ENCODE results near the gene DDX31. TPM values are rescaled to one million over a fixed set of nuclear protein-coding genes. Genes with fewer than 3 reads are reported as not detected.

The DDX31 gene
- total RNA-seq, 2 experiments from 2014 or later, result 20.9 to 22.8 TPM

- intact Hi-C loops (cut with micrococcal nuclease), result no loop called here
- no peak for ATAC-seq
- CTCF ChIA-PET, result no interaction called here
- TF ChIP-seq CTCF (IDR thresholded peaks at IDR 0.05), result no peak
- no peak overlapping the region for H3K4me3 Mint-ChIP-seq
- H3K4me1 Mint-ChIP-seq (ENCODE audit: low read depth), result no peaks in the 10 kb centered on the region
- no peaks in the 10 kb centered on the region for H3K36me3 Mint-ChIP-seq (ENCODE audit: low read depth)
- POLR2A ChIA-PET, result no interaction called here
- H3K27ac Mint-ChIP-seq, result no peak overlapping the region
- H3K27me3 Mint-ChIP-seq, result peaks cover 10% of the 10 kb centered on the region
- DNase-seq, result no peak
- H3K9me3 Mint-ChIP-seq, result no peaks in the 10 kb centered on the region
Measured at GRCh38 chr9:132556235-132556634, 113.5 kb downstream of the DDX31 start.

GRCh38 chr9:132555528-132555927 lies 114.3 kb downstream of the DDX31 start:
- H3K27me3 Mint-ChIP-seq, result peaks cover 5% of the 10 kb centered on the region
- no peaks in the 10 kb centered on the region for H3K36me3 Mint-ChIP-seq (ENCODE audit: low read depth)
- H3K9me3 Mint-ChIP-seq, result no peaks in the 10 kb centered on the region
- H3K4me1 Mint-ChIP-seq (ENCODE audit: low read depth), result no peaks in the 10 kb centered on the region
- H3K4me3 Mint-ChIP-seq, result no peak overlapping the region
- no peak for TF ChIP-seq CTCF (IDR thresholded peaks at IDR 0.05)
- POLR2A ChIA-PET, result interaction anchor here (0.5 kb wide), 1 partner anchor 935 kb away, joined by 4 read pairs; no protein-coding TSS in a partner anchor
- DNase-seq (no peak), ATAC-seq (no peak)
- no peak overlapping the region for H3K27ac Mint-ChIP-seq
- intact Hi-C loops (cut with micrococcal nuclease), result no loop called here
- CTCF ChIA-PET, result no interaction called here

- POLR2A ChIA-PET, result no interaction called here
Measured at GRCh38 chr9:132554755-132555154, 115.0 kb downstream of the DDX31 start.

GRCh38 chr9:132552041-132552440 lies 117.7 kb downstream of the DDX31 start:
- POLR2A ChIA-PET, result no interaction called here

More at GRCh38 chr9:132554755-132555154, 115.0 kb downstream of the DDX31 start:
- no peak overlapping the region for H3K4me3 Mint-ChIP-seq
- H3K27me3 Mint-ChIP-seq, result peaks cover 4% of the 10 kb centered on the region
- no peaks in the 10 kb centered on the region for H3K9me3 Mint-ChIP-seq
- CTCF ChIA-PET, result no interaction called here
- DNase-seq (no peak), ATAC-seq (no peak)
- H3K27ac Mint-ChIP-seq, result no peak overlapping the region
- H3K4me1 Mint-ChIP-seq (ENCODE audit: low read depth), result no peaks in the 10 kb centered on the region
- no peaks in the 10 kb centered on the region for H3K36me3 Mint-ChIP-seq (ENCODE audit: low read depth)
- intact Hi-C loops (cut with micrococcal nuclease), result no loop called here
- no peak for TF ChIP-seq CTCF (IDR thresholded peaks at IDR 0.05)

GRCh38 chr9:132551556-132551955 lies 118.2 kb downstream of the DDX31 start:
- ATAC-seq (no peak), DNase-seq (no peak)
- Mint-ChIP-seq H3K36me3 (ENCODE audit: low read depth) (no peaks in the 10 kb centered on the region), H3K27ac (no peak overlapping the region), H3K4me3 (no peak overlapping the region), H3K4me1 (ENCODE audit: low read depth) (no peaks in the 10 kb centered on the region), H3K9me3 (no peaks in the 10 kb centered on the region), H3K27me3 (peaks cover 2% of the 10 kb centered on the region)
- CTCF ChIA-PET, result no interaction called here
- POLR2A ChIA-PET, result no interaction called here
- intact Hi-C loops (cut with micrococcal nuclease), result no loop called here
- TF ChIP-seq CTCF (IDR thresholded peaks at IDR 0.05), result no peak

More at GRCh38 chr9:132552041-132552440, 117.7 kb downstream of the DDX31 start:
- intact Hi-C loops (cut with micrococcal nuclease), result no loop called here
- Mint-ChIP-seq H3K27ac (no peak overlapping the region), H3K9me3 (no peaks in the 10 kb centered on the region), H3K36me3 (ENCODE audit: low read depth) (no peaks in the 10 kb centered on the region), H3K4me3 (no peak overlapping the region), H3K27me3 (peaks cover 2% of the 10 kb centered on the region), H3K4me1 (ENCODE audit: low read depth) (no peaks in the 10 kb centered on the region)
- CTCF ChIA-PET, result no interaction called here
- TF ChIP-seq CTCF (IDR thresholded peaks at IDR 0.05), result no peak
- DNase-seq (no peak), ATAC-seq (no peak)

Data from activated CD8-positive, alpha-beta T cell treated with anti-CD3 and anti-CD28 coated beads for 36 hours (primary cell).